Left forelimb (tissue), 1 donor: ENCODE measurements around the gene USP12.

Experiments
- DNase-seq: peaks from one replicate; pipeline ENCODE4 v3.0.0-alpha.2; 2018; ENCODE audit warnings: low spot score

Gene USP12

DNA sequence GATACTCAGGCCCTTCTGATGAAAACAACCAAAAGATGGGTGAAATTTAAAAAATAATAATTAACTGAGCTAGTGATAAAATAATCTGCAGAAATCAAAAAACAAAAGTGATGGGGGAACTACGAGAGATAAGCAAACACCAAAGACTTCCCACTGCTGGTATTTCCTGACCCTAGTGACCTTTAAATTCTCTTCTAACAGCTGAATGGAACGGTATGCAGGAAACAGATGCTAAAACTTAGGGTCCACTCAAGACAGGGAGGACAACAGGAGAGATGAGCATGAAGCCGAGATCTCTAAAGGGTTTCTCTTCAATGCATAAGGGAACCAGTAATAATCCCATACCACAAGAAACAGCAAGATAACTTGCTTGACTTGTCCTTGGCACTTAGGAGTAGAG, 50.8 kb downstream of the USP12 start:
- DNase-seq = no peak

DNA sequence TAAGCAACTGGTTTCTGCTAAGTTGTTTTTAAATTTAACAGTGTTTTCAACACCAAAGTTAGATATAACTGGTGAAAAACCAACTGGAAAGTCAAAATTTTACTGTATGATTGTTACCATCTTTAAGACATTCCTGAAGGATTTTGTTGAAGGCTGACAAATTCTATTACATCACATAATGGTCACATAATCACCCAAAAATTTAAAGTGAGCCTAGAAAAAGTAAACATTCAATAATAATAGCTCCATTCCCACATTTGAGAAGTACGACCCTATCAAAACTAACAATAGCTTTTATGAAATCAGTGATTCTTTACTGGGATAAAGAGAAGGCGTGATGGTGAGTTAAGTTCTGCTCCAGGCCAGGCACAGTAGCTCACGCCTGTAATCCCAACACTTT, 51.6 kb downstream of the USP12 start:
- no peak for DNase-seq

DNA sequence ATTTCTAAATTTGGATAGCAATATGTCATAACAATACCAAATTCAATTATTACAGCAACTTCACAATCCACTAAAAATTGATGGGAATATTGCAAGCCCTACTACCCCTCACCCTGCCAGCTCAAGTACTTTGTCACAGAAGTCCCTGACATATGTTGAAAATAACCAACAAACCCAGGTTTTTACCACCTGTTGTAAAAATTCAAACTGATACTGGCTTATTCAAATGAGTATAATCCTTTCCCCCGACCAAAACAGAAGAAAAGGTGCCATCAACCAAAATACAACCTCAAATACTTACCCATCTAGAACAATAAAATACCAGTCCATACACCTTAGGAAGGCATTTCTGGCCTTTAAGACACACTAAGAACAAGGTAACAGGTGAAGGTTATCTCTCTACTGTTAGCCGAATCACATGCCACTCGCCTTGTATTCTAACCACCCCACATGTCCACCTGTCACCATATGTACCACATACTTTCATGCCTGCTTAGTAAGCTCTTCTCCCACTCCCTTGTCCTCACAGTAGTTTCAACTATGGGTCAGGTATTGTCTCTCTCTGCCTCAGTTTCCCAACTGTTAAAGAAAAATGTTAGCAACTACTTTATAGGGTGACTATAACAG, 53.1 kb downstream of the USP12 start:
- DNase-seq = no peak

DNA sequence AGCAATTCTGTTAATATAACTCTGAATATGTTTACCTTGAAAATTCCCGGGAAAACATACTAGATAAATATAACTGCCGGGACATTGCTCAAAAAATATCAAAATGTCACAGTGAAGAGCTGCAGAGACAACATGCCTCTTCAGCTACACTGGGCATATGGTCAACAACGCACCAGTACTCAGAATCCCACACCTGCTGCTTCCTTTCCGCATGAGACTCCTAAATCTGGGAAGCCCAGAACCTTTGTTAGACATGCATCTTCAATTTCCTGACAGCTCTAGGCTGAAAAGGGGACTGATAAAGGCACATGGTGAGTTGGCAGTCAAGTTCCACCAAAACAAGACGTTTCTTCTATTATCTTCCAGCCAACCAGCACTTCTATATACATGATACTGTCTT, 53.7 kb downstream of the USP12 start:
- DNase-seq = no peak

DNA sequence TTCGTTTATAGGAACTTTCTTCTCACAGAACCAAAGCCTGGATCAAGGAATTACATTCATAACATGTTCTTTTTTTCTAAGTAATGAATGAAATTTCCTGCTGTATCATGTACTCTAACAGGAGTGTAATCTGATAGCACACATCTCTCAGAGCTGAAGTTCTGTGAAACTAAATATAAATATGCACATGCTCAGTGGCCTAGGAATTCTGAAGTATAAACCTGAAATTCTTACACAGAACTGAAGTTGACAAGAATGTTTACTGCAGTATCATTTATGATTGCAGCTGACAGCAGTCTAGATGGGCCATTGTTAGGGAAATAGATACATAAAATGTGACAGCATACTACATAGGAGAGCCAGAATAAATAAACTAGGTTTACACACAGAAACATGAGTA, 54.5 kb downstream of the USP12 start:
- no peak for DNase-seq

DNA sequence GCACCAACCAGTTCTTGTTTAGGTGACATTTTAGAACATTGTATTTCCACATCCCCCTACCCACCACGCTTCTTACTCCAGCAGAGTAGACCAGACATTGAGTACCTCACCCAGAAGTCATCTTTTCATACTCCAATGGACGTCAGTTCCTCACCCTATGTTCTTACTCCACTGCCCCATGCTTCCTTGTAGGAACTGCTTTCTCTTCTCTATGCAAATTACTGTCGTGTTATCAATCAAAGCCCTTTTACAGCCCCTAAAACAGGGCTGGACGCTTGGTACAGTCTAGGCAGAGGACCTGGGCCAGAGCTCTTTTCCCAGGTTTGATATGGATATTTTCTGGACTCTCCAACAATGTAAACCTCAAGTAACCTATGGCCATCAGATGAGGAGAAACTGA, 58.2 kb downstream of the USP12 start:
- DNase-seq = no peak

DNA sequence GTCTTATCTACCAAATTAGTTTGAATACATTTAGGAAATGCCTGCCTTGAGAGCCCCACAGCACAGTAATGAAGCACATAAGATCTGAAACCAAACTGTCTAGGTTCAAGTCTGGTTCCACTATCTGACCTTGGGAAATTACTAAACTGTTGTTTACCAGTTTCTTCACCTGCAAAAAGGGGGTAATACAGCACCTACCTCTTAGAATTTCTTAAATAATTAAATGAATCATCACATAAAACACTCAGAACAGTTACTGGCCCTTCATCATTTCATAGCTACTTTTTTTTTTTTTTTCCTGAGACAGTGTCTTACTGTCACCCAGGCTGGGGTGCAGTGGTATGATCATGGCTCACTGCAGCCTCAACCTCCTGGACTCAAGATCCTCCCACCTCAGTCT, 59.6 kb downstream of the USP12 start:
- DNase-seq = no peak

DNA sequence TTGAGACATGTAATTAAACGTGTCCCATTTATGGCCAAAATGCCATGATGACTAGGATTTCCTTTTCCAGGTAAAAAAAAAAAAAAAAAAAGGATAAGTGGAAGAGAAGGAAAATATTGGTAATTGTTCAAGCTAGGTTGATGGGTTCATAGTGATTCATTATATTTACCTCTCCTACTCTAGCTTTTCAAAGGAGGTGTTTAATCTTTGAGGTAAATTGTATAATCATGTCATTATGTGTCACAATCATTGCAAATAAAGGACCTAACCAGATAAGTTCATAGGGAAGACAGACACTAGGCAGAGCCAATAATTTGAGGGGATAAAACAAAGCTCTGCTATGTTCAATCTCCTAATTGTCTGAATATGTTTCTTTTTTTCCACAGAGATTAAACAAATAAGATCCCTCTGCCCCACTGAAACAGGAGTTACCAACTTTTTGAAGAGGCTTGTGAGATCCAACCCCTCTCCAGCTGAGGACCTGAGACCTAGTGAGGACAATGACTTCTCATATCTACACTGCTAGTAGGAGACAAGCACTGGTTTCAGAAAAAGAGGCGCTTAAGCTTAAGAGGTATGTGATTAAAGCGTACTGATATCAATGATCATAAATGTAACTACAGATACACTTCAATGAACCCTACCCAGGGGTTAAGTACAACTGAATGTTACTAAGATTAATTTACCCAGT, 61.4 kb downstream of the USP12 start:
- DNase-seq = no peak

DNA sequence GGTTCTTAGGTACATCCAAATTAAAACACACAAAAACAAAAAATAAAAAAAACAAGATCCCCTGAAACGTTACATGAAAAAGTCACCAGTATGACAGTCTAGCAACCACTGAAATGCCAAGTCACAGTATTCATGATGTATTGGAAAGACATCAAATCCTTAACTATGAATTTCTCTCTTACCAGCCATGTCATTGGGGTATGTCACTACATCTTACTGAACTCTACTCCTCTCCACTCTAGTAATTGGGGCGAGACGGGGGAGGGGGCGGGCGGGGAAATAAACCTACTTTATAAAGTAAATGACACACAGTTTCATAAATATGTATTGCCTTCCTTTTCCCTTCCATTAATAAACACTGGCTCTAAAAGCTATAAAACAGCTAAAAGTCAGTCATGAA, 65.5 kb downstream of the USP12 start:
- DNase-seq = no peak

DNA sequence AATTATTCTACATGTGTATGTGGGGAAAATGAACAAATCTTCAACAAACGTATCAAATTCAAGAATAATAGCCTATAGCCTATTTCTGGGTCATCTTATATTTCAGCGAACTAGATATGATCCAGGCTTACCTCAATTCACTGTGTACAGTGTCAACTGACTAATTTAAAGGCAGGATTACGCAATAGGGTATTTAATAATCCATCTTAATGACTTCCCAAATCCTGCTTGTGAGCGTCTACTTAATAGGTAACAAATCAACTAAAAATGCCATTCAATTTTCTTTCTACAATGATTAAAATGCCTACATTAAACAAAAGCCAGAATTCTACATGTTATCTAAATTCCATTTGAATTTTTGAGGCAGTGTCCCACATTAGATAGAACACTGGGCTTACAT, 67.0 kb downstream of the USP12 start:
- no peak for DNase-seq

DNA sequence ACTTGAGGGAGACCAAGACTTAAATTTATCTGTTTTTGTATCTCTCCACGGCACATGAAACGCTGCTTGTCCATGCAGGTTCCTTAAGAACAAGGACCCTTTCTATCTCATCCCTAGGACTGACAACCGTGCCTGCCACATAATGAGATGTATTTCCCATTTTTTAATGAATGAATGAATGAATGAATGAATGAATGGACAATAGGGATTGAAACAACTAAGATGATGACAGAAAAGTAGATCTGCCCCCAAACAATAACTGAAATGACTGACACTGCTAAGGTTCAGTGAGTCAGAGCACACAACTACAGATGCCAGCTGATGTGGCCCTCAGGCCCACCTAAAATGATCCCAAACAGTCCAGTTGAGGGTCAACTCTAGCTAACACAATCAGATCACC, 69.8 kb downstream of the USP12 start:
- no peak for DNase-seq

DNA sequence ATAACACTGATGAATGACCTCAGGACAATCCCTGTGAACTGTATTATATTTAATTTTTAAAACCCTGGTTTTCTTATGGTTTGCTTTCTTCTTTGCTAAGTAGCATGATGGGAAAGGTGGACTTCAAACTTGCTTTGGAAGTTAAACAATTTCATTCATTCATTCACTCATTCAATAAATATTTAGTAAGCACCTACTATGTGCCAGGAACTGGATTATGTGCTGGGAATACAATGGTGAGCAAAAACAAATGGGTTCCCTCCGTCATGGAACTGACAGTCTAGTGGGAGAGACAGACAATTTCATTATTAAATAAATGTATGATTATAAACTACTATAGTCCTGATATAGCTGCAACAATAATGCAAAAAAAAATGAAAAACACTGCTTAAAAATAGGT, 70.3 kb downstream of the USP12 start:
- no peak for DNase-seq

DNA sequence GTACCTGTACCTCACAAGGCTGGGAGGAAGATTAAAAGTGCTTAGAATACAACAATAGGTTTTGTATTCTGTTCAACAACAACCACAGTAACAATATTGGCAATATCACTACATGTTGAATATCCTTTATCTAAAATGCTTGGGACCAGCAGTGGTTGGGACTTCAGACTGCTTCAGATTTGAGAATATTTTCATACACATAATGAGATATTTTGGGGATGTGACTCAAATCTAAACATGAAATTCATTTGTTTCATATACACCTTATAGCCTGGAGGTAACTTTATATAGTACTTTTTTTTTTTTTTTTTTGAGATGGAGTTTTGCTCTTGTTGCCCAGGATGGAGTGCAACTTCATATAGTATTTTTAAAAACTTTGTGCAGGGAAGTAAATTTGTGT, 73.9 kb downstream of the USP12 start:
- no peak for DNase-seq

DNA sequence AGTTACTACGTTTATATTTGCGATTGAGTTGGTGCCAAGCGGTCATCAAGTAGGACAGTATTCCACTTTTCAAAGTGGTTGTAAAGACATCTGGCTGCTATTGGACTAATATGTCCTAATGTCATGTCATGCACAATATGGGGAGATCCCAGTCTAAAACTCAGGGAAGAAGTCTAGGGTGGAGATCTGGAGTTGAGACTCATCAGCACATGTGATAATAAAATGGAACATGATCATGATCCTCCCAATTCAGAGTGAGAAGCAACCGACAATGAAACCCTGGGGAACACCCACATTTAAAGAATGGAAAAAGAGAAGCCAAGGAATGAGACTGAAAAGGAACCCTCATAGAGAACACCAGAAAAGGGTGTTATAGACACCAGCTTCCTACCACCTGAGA, 80.2 kb downstream of the USP12 start:
- no peak for DNase-seq

DNA sequence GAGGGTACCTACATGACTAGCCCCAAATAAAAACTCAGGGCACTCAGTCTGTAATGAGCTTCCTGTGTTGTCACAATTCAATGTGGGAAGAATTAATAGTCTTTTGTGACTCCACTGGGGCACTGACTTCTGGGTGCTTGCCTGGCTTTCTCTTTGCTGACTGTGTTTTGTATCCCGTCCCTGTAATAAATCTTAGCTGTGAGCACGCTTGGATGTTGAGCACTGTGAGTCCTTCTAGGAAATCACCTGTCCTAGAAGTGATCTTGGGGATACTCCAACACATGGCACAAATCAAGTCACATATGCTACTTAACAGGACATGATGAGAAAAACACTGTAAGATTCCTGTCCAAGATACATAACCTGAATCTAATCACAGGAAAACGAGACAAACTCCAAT, 83.0 kb downstream of the USP12 start:
- DNase-seq = no peak

DNA sequence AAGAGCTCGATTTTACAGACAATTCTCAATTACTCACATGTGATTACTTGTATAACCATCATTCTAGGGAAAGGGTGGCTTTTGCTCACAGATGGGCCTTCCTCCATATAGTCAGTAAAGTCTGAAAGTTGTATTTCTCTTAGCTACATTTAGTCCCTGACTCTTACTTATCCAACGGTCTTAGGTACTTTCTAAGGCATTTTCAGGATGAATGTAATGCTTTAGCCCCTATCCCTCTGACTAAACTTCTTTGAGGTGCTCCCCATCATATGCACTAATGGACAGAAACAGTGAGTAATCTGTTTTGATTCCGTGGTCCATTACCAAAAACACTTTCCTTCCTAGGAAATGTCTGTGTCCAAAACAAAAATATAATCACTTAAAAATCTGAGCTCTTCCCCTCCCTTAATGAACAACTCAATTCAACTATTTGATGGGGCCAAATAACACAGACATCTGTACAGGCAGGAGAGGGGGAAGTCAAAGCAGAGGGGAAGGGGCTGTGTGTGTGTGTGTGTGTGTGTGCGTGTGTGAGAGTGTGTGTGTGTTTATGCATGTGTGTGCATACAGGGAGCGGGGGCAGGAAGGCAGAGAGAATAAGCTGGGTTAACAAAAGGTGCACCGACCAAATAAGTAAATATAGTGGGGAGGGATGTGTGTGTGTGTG, 84.9 kb downstream of the USP12 start:
- DNase-seq = no peak

DNA sequence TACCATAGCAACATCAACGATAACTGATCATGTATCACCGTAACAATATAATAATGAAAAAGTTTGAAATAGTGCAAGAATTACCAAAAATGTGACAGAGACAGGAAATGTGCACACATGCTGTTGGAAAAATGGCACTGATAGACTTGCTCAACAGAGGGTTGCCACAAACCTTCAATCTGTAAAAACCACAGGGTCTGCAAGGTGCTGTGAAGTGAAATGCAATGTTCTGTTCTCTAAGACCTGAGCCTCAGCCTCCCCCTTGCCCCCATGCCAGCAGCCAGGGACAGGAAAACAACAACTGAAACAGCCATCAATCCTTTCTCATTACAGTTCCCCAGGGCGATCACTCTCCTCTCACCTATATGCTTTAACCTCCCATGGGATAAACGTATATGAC, 88.4 kb downstream of the USP12 start:
- no peak for DNase-seq

DNA sequence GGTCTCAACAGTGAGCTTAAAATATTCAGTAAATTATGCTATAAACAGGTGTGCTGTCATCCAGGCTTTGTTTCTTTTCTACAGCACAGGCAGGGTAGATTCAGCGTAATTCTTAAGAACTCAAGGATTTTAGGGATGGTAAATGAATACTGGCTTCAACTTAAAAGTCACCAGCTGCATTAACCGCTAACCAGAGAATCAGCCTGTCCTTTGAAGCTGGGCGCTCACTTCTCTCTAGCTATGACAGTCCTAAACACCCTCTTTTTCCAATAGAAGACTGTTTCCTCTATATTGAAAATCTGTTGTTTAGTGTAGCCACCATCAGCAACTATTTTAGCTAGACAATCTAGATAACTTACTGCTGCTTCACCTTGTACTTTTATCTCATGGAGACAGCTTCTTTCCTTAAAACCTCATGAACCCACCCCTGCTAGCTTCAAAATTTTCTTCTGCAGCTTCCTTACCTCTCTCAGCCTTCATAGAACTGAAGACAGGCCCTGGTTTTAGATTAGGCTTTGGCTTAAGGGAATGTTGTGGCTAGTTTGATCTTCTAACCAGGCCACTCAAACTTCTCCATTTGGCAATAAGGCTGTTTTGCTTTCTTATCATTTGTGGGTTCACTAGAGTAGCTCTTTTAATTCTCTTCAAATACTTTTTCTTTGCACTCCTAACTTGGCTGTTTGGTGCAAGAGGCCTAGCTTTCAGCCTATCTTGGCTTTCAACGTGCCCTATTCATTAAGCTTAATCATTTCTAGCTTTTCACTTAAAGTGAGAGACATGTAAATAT, 89.5 kb downstream of the USP12 start:
- DNase-seq = no peak

DNA sequence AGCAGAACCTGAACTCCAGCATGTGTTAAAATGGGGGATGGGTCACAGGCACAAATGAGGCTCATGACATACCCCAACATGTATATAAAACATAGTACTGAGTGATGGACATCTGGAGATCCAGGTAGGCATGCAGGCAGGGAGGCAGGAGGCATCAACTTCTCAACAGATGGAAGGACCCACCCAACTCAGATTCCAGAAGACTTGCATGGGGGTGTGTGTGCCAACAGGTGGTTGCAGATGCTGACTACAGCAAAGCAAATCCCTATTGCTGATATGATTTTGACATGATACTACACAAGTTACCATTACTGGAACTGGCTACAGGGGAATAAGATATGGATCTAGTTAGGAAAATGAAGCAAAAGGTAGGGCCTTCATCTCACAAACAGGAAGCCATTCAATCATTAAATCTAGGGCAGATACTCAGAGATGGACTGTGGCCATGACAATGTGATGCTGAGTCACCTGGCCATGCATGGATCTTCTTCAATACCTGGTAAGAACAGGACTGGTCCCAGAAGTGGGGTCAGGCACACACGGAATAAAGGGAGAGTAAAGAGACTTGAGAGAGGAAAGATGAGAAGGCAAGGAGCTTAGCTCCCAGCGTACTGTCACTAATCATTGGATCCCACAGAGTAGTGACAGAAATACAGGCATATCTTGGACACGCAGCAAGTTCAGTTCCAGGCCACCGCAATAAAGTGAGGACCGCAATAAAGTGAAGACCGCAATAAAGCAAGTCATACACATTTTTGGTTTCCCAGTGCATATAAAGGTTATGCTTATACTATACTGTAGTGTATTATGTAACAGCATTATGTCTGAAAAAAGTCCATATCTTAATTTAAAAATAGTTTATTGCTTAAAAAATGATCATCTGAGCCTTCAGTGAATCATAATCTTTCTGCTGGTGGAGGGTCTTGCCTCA, 91.3 kb downstream of the USP12 start:
- no peak for DNase-seq

DNA sequence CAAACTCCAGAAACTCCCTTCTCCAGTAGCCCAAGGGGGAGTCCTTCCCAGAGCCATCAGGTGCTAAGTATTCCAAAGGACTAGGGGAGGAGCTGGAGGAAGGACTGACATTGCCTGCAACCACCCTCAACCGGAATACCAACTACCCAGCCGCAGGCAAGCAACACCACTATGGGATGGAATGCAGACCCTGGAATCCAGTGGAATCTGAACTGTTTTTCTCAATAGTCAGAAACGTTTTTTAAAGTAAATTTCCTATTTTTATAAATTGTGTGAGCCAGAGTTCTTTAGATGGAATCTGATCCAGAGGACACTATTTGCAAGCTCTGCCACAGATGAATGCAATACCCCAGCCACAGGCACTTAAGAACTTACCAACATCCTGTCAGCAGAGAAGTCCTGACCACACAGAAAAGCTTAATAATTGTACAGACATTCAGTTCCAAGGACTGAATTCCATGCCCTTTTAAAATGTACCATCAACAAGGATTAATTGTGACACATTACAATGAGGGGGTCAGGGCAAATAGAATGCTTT, 92.1 kb downstream of the USP12 start:
- no peak for DNase-seq

DNA sequence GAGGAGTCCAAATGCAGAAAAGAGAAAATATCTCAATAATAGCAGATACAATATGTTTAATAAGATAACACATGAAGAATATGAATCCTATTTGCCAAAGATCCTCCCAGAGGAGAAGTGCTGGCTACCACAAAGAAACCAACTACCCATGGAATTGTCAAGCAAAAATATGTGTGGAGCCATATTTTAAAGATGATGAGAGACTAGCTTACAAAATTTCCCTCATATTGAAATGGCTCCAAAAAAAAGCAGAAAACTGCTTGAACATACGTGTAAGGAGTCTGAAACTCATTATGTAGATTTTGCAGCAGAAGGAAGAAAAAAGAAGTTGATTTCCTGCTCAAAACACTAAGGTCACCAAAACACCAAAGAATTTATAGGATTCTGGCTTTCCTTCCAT, 94.2 kb downstream of the USP12 start:
- DNase-seq = no peak

DNA sequence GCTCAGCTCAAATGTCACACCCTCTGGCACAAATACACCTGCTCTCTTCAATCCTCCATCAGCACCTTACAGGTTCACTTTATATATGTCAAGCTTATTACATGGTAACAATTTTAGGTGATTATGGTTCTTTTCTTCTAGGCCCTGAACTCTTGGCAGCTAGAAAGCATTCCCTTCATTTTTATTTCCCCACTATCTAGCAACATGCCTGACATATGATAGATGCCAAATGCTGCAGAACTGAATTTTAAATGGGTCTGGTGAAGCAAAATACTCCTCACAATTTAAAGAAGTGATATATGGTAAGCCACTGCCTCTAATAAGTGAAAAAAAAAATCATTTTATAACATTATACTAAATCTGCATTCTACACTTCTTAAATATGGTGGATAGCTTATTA, 95.2 kb downstream of the USP12 start:
- no peak for DNase-seq
